Endothelial cell of umbilical vein (primary cell): Measurements from ENCODE around the gene BRS3. TPM values are rescaled to one million over a fixed set of nuclear protein-coding genes. Genes with fewer than 3 reads are reported as not detected.

Experiments used
- BruUV-seq: library from RNA; stranded (reverse); fragments of 400-500 nt; replicated peaks from 2 replicates; lab custom pipeline; 2021; lab: Mats Ljungman, UMichigan
- CTCF ChIA-PET: fragments of 300-600, 350-600 bp; sonication (Branson Sonifier 250); formaldehyde crosslinking; loops from one replicate; lab custom pipeline; 2021; ENCODE audit warnings: antibody characterized with exemption, inconsistent platforms; lab: Charles Lee
- POLR2A ChIA-PET: fragments of 300-600, 350-600 bp; sonication (Branson Sonifier 250); formaldehyde crosslinking; loops from one replicate; lab custom pipeline; 2021; ENCODE audit warnings: antibody characterized with exemption, inconsistent platforms; lab: Charles Lee
- DNase-seq: peaks from one replicate; pipeline ENCODE4 v3.0.0-alpha.2; 2011; ENCODE audit warnings: low read depth, low spot score
- FAIRE-seq: peaks from 2 replicates; lab custom pipeline; 2011; peaks lifted over from hg19 to GRCh38; lab: Jason Lieb, UNC
- H2AFZ ChIP-seq: 2 replicates; pipeline ENCODE4 v1.6.0; 2012; ENCODE audit warnings: low read depth, low read length, control low read depth, inconsistent platforms
- H3K27ac ChIP-seq: 2 replicates; pipeline ENCODE4 v1.5.1; 2011; ENCODE audit warnings: low read depth, mild to moderate bottlenecking, control low read depth, low read length, moderate library complexity; ENCODE audit not compliant: insufficient read depth
- H3K27me3 ChIP-seq, 2 experiments: 2 replicates each; pipeline versions ENCODE4 v1.6.0 to v1.6.1; 2011; ENCODE audit warnings: low read length in 2 of 2, mixed read lengths in 1 of 2; ENCODE audit not compliant: control insufficient read depth in 2 of 2, insufficient read depth in 2 of 2
- H3K36me3 ChIP-seq, 2 experiments: 2 replicates in 1 of 2; 3 replicates in 1 of 2; pipeline ENCODE4 v1.5.1; 2011; ENCODE audit warnings: low read length in 2 of 2, mild to moderate bottlenecking in 1 of 2, moderate library complexity in 1 of 2; ENCODE audit not compliant: control insufficient read depth in 2 of 2, insufficient read depth in 2 of 2; ENCODE audit errors: extremely low read depth in 1 of 2
- H3K4me1 ChIP-seq: 3 replicates; pipeline ENCODE4 v1.5.1; 2011; ENCODE audit warnings: mild to moderate bottlenecking, low read length; ENCODE audit not compliant: control insufficient read depth, insufficient read depth; ENCODE audit errors: extremely low read depth
- H3K4me2 ChIP-seq: 2 replicates; pipeline ENCODE4 v1.6.1; 2011; ENCODE audit warnings: low read length, control low read depth, mixed read lengths; ENCODE audit not compliant: insufficient read depth
- H3K4me3 ChIP-seq, 3 experiments: fragments of 200-600 bp in 1 of 3; sonication (generic), shearing (Covaris generic) in 1 of 3; replicated peaks in 1 of 3; 2 replicates each; pipeline ENCODE4 v1.5.1; 2011 to 2016; ENCODE audit warnings: control low read depth in 3 of 3, low read length in 3 of 3, mild to moderate bottlenecking in 2 of 3, inconsistent platforms in 1 of 3, low read depth in 1 of 3, moderate library complexity in 1 of 3; ENCODE audit not compliant: insufficient read depth in 1 of 3
- H3K79me2 ChIP-seq: 2 replicates; pipeline ENCODE4 v1.6.0; 2012; ENCODE audit warnings: low read length, inconsistent platforms; ENCODE audit not compliant: control insufficient read depth, insufficient read depth
- H3K9ac ChIP-seq: replicated peaks from 2 replicates; pipeline ENCODE3; 2011; ENCODE audit warnings: low read length, control low read depth; ENCODE audit not compliant: insufficient read depth; ENCODE audit errors: extremely low read depth
- H3K9me1 ChIP-seq: replicated peaks from 3 replicates; pipeline ENCODE4 v1.6.0; 2011; ENCODE audit warnings: mild to moderate bottlenecking, low read length; ENCODE audit not compliant: control insufficient read depth, insufficient read depth; ENCODE audit errors: extremely low read depth
- H3K9me3 ChIP-seq: replicated peaks from 2 replicates; pipeline ENCODE4 v1.5.1; 2012; ENCODE audit warnings: low read length, inconsistent platforms; ENCODE audit not compliant: control insufficient read depth, insufficient read depth
- H4K20me1 ChIP-seq: replicated peaks from 2 replicates; pipeline ENCODE3; 2011; ENCODE audit warnings: mild to moderate bottlenecking, low read length; ENCODE audit not compliant: control insufficient read depth, insufficient read depth; ENCODE audit errors: extremely low read depth
- CTCF ChIP-seq, 2 donors: IDR thresholded peaks; 1 replicate in 1 of 2; 2 replicates in 1 of 2; pipeline ENCODE4 v1.5.1; 2011; ENCODE audit warnings: low read length in 2 of 2, mild to moderate bottlenecking in 2 of 2, moderate library complexity in 2 of 2, control low read depth in 1 of 2, inconsistent platforms in 1 of 2, low read depth in 1 of 2; ENCODE audit not compliant: insufficient read depth in 1 of 2; ENCODE audit errors: extremely low read depth in 1 of 2
- EZH2 ChIP-seq: IDR thresholded peaks from 2 replicates; pipeline ENCODE4 v1.6.1; 2012; ENCODE audit warnings: borderline replicate concordance, low read depth, mild to moderate bottlenecking, moderate library complexity, low read length, inconsistent platforms; ENCODE audit not compliant: severe bottlenecking
- FOS ChIP-seq: IDR thresholded peaks from 2 replicates; pipeline ENCODE4 v1.6.1; 2011; ENCODE audit warnings: mild to moderate bottlenecking, low read length, moderate library complexity, borderline replicate concordance; ENCODE audit not compliant: insufficient read depth
- GATA2 ChIP-seq: IDR thresholded peaks from 2 replicates; pipeline ENCODE4 v1.7.0; 2011; ENCODE audit warnings: low read depth, mild to moderate bottlenecking, moderate library complexity, mixed read lengths, low read length; ENCODE audit not compliant: insufficient read length, insufficient read depth
- JUN ChIP-seq: IDR thresholded peaks from 2 replicates; pipeline ENCODE4 v1.6.1; 2011; ENCODE audit warnings: borderline replicate concordance, low read depth; ENCODE audit not compliant: insufficient read length, insufficient read depth
- MAX ChIP-seq: IDR thresholded peaks from 2 replicates; pipeline ENCODE4 v1.6.1; 2011; ENCODE audit not compliant: insufficient read depth, insufficient read length
- MYC ChIP-seq: IDR thresholded peaks from one replicate; pipeline ENCODE4 v1.6.1; 2011; ENCODE audit warnings: mild to moderate bottlenecking, low read depth, low read length
- POLR2A ChIP-seq: IDR thresholded peaks from 2 replicates; pipeline ENCODE4 v1.6.1; 2012; ENCODE audit warnings: low read depth, mild to moderate bottlenecking, control low read depth, low read length
- POLR2AphosphoS5 ChIP-seq: IDR thresholded peaks from 2 replicates; pipeline ENCODE4 v1.6.1; 2012; ENCODE audit warnings: low read depth, mild to moderate bottlenecking, control low read depth, low read length, moderate library complexity; ENCODE audit not compliant: insufficient read depth
- dilution Hi-C: fragments of 300-500 bp; cut with MboI; formaldehyde crosslinking; loops from one replicate; pipeline ENCODE4 v1.15.0; 2019; ENCODE audit warnings: low sequenced_read_pairs; ENCODE audit not compliant: extremely low pct_ligation_motif_present
- intact Hi-C: fragments of 100-400 bp; cut with micrococcal nuclease; formaldehyde crosslinking; loops from one replicate; pipeline ENCODE4 v1.10.0; 2022
- polyA plus RNA-seq, 4 experiments: library from polyadenylated mRNA; depleted of rRNA in 3 of 4; stranded (reverse) in 3 of 4; unstranded in 1 of 4; fragments of >200 nt; gene quantifications; 2 replicates each; pipeline versions ENCODE4 v1.2.1 to v1.2.3, GENCODE V29; 2011 to 2012; ENCODE audit warnings: missing spikeins in 1 of 4
- total RNA-seq: library from RNA; stranded (reverse); gene quantifications from 2 replicates; pipeline ENCODE4 v1.2.3, GENCODE V29; 2021

The BRS3 gene
- total and polyA plus RNA-seq, 2 donors (not counting 3 experiments of a cell fraction or from before 2014, with no cell fraction given) = not detected

- Histone ChIP-seq H4K20me1 (no peaks in the 10 kb centered on the region), H3K9me3 (no peaks in the 10 kb centered on the region), H3K4me2 (no peak within 1 kb of the TSS), H2AFZ (no peak within 1 kb of the TSS), H3K9me1 (no peaks in the 10 kb centered on the region), H3K36me3 (no peaks in the 10 kb centered on the region), H3K27ac (no peak within 1 kb of the TSS), H3K79me2 (no peaks in the 10 kb centered on the region), H3K4me3 (no peak within 1 kb of the TSS), H3K27me3 (no peaks in the 10 kb centered on the region), H3K4me1 (no peaks in the 10 kb centered on the region), H3K9ac (no peak within 1 kb of the TSS)
- dilution Hi-C loops = no loop called here
- intact Hi-C loops = no loop called here
- BruUV-seq = no TSS peak
- FAIRE-seq = no peak
- DNase-seq = no peak
- TF ChIP-seq POLR2A = no peak
- TF ChIP-seq MAX = no peak
- TF ChIP-seq JUN = no peak
- no peak for TF ChIP-seq GATA2
- ChIA-PET POLR2A (no interaction called here), CTCF (no interaction called here)
Measured at GRCh38 chrX:136531951-136532350, 44.2 kb downstream of the BRS3 start, which contains the start of gene VGLL1. Gene VGLL1 (plus strand): TSS chrX:136532215. CDS start chrX:136536021, 3,806 bp downstream.

- H3K27ac ChIP-seq = no peak overlapping the region
- H3K9ac ChIP-seq = no peak overlapping the region
- no peak overlapping the region for H3K4me2 ChIP-seq
- H2AFZ ChIP-seq = no peak overlapping the region
- H3K4me3 ChIP-seq = no peak overlapping the region
- no peaks in the 10 kb centered on the region for H3K27me3 ChIP-seq
- no peaks in the 10 kb centered on the region for H3K9me1 ChIP-seq
- DNase-seq = no peak
- no TSS peak for BruUV-seq
- TF ChIP-seq GATA2 (no peak), MYC (no peak), JUN (no peak), POLR2AphosphoS5 (no peak), CTCF (IDR thresholded peaks at IDR 0.05; ENCODE audit: extremely low read depth in 1 of 2, insufficient read depth in 1 of 2, low read depth in 1 of 2, low read length in 2 of 2) (no peak), FOS (no peak), POLR2A (no peak), EZH2 (no peak), MAX (no peak)
- dilution Hi-C loops = no loop called here
- CTCF ChIA-PET = no interaction called here
- H3K4me1 ChIP-seq = no peaks in the 10 kb centered on the region
- intact Hi-C loops = no loop called here
- no peaks in the 10 kb centered on the region for H3K79me2 ChIP-seq
- H4K20me1 ChIP-seq = no peaks in the 10 kb centered on the region
- FAIRE-seq = no peak
- H3K36me3 ChIP-seq = no peaks in the 10 kb centered on the region
- POLR2A ChIA-PET = no interaction called here
- no peaks in the 10 kb centered on the region for H3K9me3 ChIP-seq
Measured at GRCh38 chrX:136534131-136534530, 46.4 kb downstream of the BRS3 start.
